H1 (cell line): ENCODE results near the gene EPN2. TPM values are rescaled to one million over a fixed set of nuclear protein-coding genes. Genes with fewer than 3 reads are reported as not detected.

ENCODE experiments used
- CTCF ChIA-PET: fragments of 300-600 bp; sonication (Branson Sonifier 250); formaldehyde crosslinking; loops from one replicate; lab custom pipeline; 2021; ENCODE audit not compliant: partially characterized antibody; lab: Charles Lee
- POLR2A ChIA-PET: fragments of 300-600 bp; sonication (Branson Sonifier 250); formaldehyde crosslinking; loops from one replicate; lab custom pipeline; 2021; ENCODE audit warnings: inconsistent platforms; ENCODE audit not compliant: partially characterized antibody; lab: Charles Lee
- DNase-seq, 2 experiments: peaks; one replicate each; pipeline versions ENCODE4 v3.0.0 to v3.0.0-alpha.2; 2010 to 2022; ENCODE audit warnings: low spot score in 2 of 2, low read depth in 1 of 2, mixed read lengths in 1 of 2
- FAIRE-seq: peaks from 2 replicates; lab custom pipeline; 2011; peaks lifted over from hg19 to GRCh38; lab: Jason Lieb, UNC
- H2AFZ ChIP-seq: 2 replicates; pipeline ENCODE4 v1.8.1; 2012; ENCODE audit warnings: low read length, inconsistent platforms
- H2AK5ac ChIP-seq: 2 replicates; pipeline ENCODE4 v1.6.1; 2013; ENCODE audit warnings: low read depth, low read length
- H2BK120ac ChIP-seq: replicated peaks from 2 replicates; pipeline ENCODE3; 2013; ENCODE audit warnings: low read depth, low read length, inconsistent platforms
- H2BK12ac ChIP-seq: 2 replicates; pipeline ENCODE4 v1.6.1; 2013; ENCODE audit warnings: low read depth, low read length
- H2BK15ac ChIP-seq: 2 replicates; pipeline ENCODE4 v1.6.1; 2013; ENCODE audit warnings: low read length
- H2BK20ac ChIP-seq: 2 replicates; pipeline ENCODE4 v1.6.1; 2013; ENCODE audit warnings: low read length
- H2BK5ac ChIP-seq: 2 replicates; pipeline ENCODE4 v1.6.1; 2013; ENCODE audit warnings: low read depth, low read length
- H3K14ac ChIP-seq: 2 replicates; pipeline ENCODE4 v1.6.1; 2013; ENCODE audit warnings: inconsistent platforms; ENCODE audit not compliant: insufficient read length
- H3K18ac ChIP-seq: 2 replicates; pipeline ENCODE4 v1.6.1; 2013; ENCODE audit warnings: low read length; ENCODE audit errors: extremely low read depth
- H3K23ac ChIP-seq: 2 replicates; pipeline ENCODE4 v1.6.1; 2013; ENCODE audit warnings: inconsistent platforms; ENCODE audit not compliant: insufficient read length
- H3K23me2 ChIP-seq: 2 replicates; pipeline ENCODE4 v1.6.1; 2013; ENCODE audit warnings: low read depth, low read length
- H3K27ac ChIP-seq: 2 replicates; pipeline ENCODE4 v1.6.1; 2011; ENCODE audit warnings: low read depth, low read length, inconsistent platforms
- H3K27me3 ChIP-seq, 4 experiments: replicated peaks in 1 of 4; 1 replicate in 1 of 4; 2 replicates in 3 of 4; pipeline versions ENCODE4 v1.6.1 to v1.8.1; 2011 to 2013; ENCODE audit warnings: low read length in 3 of 4, mild to moderate bottlenecking in 3 of 4, inconsistent platforms in 2 of 4, mixed read lengths in 2 of 4, moderate library complexity in 1 of 4; ENCODE audit not compliant: control insufficient read depth in 3 of 4, insufficient read depth in 3 of 4; ENCODE audit errors: extremely low read depth in 1 of 4
- H3K36me3 ChIP-seq, 4 experiments: 2 replicates each; pipeline versions ENCODE4 v1.6.1 to v1.8.1; 2011 to 2013; ENCODE audit warnings: mild to moderate bottlenecking in 4 of 4, low read length in 3 of 4, moderate library complexity in 2 of 4, control low read depth in 1 of 4, inconsistent platforms in 1 of 4; ENCODE audit not compliant: insufficient read depth in 4 of 4, control insufficient read depth in 2 of 4
- H3K4ac ChIP-seq: replicated peaks from 2 replicates; pipeline ENCODE3; 2013; ENCODE audit warnings: low read length, low read depth, mixed read lengths, inconsistent platforms; ENCODE audit not compliant: insufficient read length
- H3K4me1 ChIP-seq, 4 experiments: replicated peaks in 1 of 4; 1 replicate in 1 of 4; 2 replicates in 3 of 4; pipeline versions ENCODE4 v1.6.1 to v1.8.1; 2011 to 2013; ENCODE audit warnings: low read length in 3 of 4, inconsistent platforms in 2 of 4, mixed read lengths in 1 of 4; ENCODE audit not compliant: insufficient read depth in 4 of 4, control insufficient read depth in 3 of 4
- H3K4me2 ChIP-seq, 2 experiments: 2 replicates each; pipeline versions ENCODE4 v1.6.1 to v1.8.1; 2011 to 2013; ENCODE audit warnings: low read depth in 2 of 2, low read length in 2 of 2, control low read depth in 1 of 2, inconsistent platforms in 1 of 2, mild to moderate bottlenecking in 1 of 2; ENCODE audit not compliant: insufficient read depth in 1 of 2
- H3K4me3 ChIP-seq, 4 experiments: fragments of 200-600, 300-600 bp in 1 of 4; sonication (generic), shearing (Covaris generic), sonication (Bioruptor Twin) in 1 of 4; 2 replicates each; pipeline versions ENCODE4 v1.5.1 to v1.8.1; 2011 to 2016; ENCODE audit warnings: low read length in 4 of 4, low read depth in 3 of 4, control low read depth in 2 of 4, inconsistent platforms in 2 of 4, mild to moderate bottlenecking in 2 of 4, mixed read lengths in 1 of 4, moderate library complexity in 1 of 4; ENCODE audit not compliant: insufficient read depth in 2 of 4; ENCODE audit errors: extremely low read depth in 1 of 4
- H3K56ac ChIP-seq: replicated peaks from 2 replicates; pipeline ENCODE3; 2013; ENCODE audit warnings: low read depth, mild to moderate bottlenecking, mixed read lengths, low read length, inconsistent platforms; ENCODE audit not compliant: insufficient read length
- H3K79me1 ChIP-seq: 2 replicates; pipeline ENCODE4 v1.6.1; 2013; ENCODE audit warnings: low read depth, low read length, control low read depth
- H3K79me2 ChIP-seq, 2 experiments: 2 replicates each; pipeline versions ENCODE4 v1.6.1 to v1.8.1; 2012 to 2013; ENCODE audit warnings: low read length in 2 of 2, mild to moderate bottlenecking in 2 of 2, inconsistent platforms in 1 of 2; ENCODE audit not compliant: insufficient read depth in 2 of 2, control insufficient read depth in 1 of 2
- H3K9ac ChIP-seq, 4 experiments: replicated peaks in 1 of 4; 1 replicate in 1 of 4; 2 replicates in 3 of 4; pipeline versions ENCODE4 v1.6.1 to v1.8.1; 2011 to 2013; ENCODE audit warnings: low read depth in 3 of 4, low read length in 3 of 4, control low read depth in 2 of 4, mild to moderate bottlenecking in 2 of 4, moderate library complexity in 2 of 4, inconsistent platforms in 1 of 4; ENCODE audit errors: extremely low read depth in 1 of 4
- H3K9me3 ChIP-seq, 2 experiments: 2 replicates each; pipeline versions ENCODE4 v1.6.1 to v1.8.1; 2012 to 2013; ENCODE audit warnings: mild to moderate bottlenecking in 2 of 2, moderate library complexity in 2 of 2, control low read depth in 1 of 2, inconsistent platforms in 1 of 2, low read depth in 1 of 2, low read length in 1 of 2, mixed read lengths in 1 of 2; ENCODE audit not compliant: insufficient read depth in 2 of 2
- H4K20me1 ChIP-seq, 2 experiments: replicated peaks in 1 of 2; 2 replicates each; pipeline versions ENCODE3 to v1.8.1; 2011 to 2013; ENCODE audit warnings: inconsistent platforms in 2 of 2, low read length in 2 of 2, mild to moderate bottlenecking in 1 of 2; ENCODE audit not compliant: insufficient read depth in 2 of 2, control insufficient read depth in 1 of 2
- H4K5ac ChIP-seq: 2 replicates; pipeline ENCODE4 v1.6.1; 2013; ENCODE audit warnings: low read length, low read depth, mixed read lengths, inconsistent platforms; ENCODE audit not compliant: insufficient read length
- H4K8ac ChIP-seq: 2 replicates; pipeline ENCODE4 v1.8.0; 2013; ENCODE audit warnings: mild to moderate bottlenecking, moderate library complexity, low read length, inconsistent platforms; ENCODE audit not compliant: insufficient read depth; ENCODE audit errors: extremely low read depth
- H4K91ac ChIP-seq: replicated peaks from 2 replicates; pipeline ENCODE3; 2013; ENCODE audit warnings: low read length, mixed read lengths, inconsistent platforms; ENCODE audit not compliant: insufficient read length
- MAFK ChIP-seq: IDR thresholded peaks from 2 replicates; pipeline ENCODE4 v1.6.1; 2012; ENCODE audit warnings: low read depth, mild to moderate bottlenecking, improper control_type of control experiment, low read length
- RFX5 ChIP-seq: IDR thresholded peaks from 2 replicates; pipeline ENCODE4 v1.6.1; 2011; ENCODE audit warnings: low read depth, low read length, improper control_type of control experiment, borderline replicate concordance
- WGBS, 2 experiments: shearing (Covaris generic) in 1 of 2; methylation state at CpG; one replicate each; pipeline versions ENCODE4 v1.1.6 to v1.1.7; 2013 to 2015; ENCODE audit warnings: low lambda C conversion rate in 2 of 2, mixed read lengths in 2 of 2, inconsistent platforms in 1 of 2, low coverage in 1 of 2, missing lambda C conversion rate in 1 of 2; ENCODE audit not compliant: insufficient replicate concordance in 2 of 2, insufficient coverage in 1 of 2, insufficient read length in 1 of 2; ENCODE audit errors: extremely low coverage in 1 of 2, missing lambda C conversion rate in 1 of 2; 5-methylcytosine and 5-hydroxymethylcytosine counted together
- polyA plus RNA-seq, 7 experiments: library from polyadenylated mRNA; depleted of rRNA in 3 of 7; stranded (reverse) in 5 of 7; unstranded in 2 of 7; fragments of >200 nt in 5 of 7; fragments of 200-250 nt in 2 of 7; gene quantifications; 1 replicate in 5 of 7; 2 replicates in 1 of 7; 4 replicates in 1 of 7; pipeline versions ENCODE4 v1.2.1 to v1.2.3, GENCODE V29; 2011 to 2013; ENCODE audit warnings: missing spikeins in 2 of 7, mixed read lengths in 2 of 7
- total RNA-seq: library from RNA; stranded (reverse); fragmentation: NEBNext Ultra II Directional; extraction: Animal tissue kit (Norgen Biotek cat#: 25700); gene quantifications from 2 replicates; pipeline ENCODE4 v1.2.1, GENCODE V29; 2021

The EPN2 gene
- total and polyA plus RNA-seq, 2 of the 8 experiments (the other 6 are each of a cell fraction or from before 2014, with no cell fraction given): 28.7 to 55.8 TPM

GRCh38 chr17:19329839-19330238 lies 92.7 kb downstream of the EPN2 start:
- Histone ChIP-seq H3K9ac (no peak overlapping the region), H3K4me2 (no peak overlapping the region), H3K36me3 (peaks cover 0 to 4% (median 0%) of the 10 kb centered on the region in 4 experiments; a peak in 2 of 8 replicates), H3K4me1 (peaks cover 0 to 3% (median 0%) of the 10 kb centered on the region in 4 experiments; a peak in 1 of 7 replicates), H4K91ac (no peak overlapping the region), H4K20me1 (no peaks in the 10 kb centered on the region), H3K79me2 (no peaks in the 10 kb centered on the region), H2AK5ac (no peak overlapping the region), H3K4me3 (no peak overlapping the region), H2BK12ac (no peak overlapping the region), H3K18ac (no peak overlapping the region), H4K5ac (no peak overlapping the region), H2AFZ (no peak overlapping the region), H3K56ac (no peak overlapping the region), H3K27ac (no peak overlapping the region), H2BK120ac (no peak overlapping the region), H3K79me1 (no peaks in the 10 kb centered on the region), H3K27me3 (no peaks in the 10 kb centered on the region), H3K14ac (no peak overlapping the region), H2BK15ac (no peak overlapping the region), H4K8ac (no peak overlapping the region), H2BK5ac (no peak overlapping the region), H3K4ac (no peak overlapping the region), H3K9me3 (peaks cover 0 to 6% of the 10 kb centered on the region in 2 experiments; a peak in 1 of 4 replicates), H3K23me2 (no peaks in the 10 kb centered on the region), H2BK20ac (no peak overlapping the region), H3K23ac (no peak overlapping the region)
- ChIA-PET CTCF (interaction anchor here (0.6 to 4.3 kb wide), 6 partner anchors 9 to 463 kb away, joined by 3 to 40 read pairs (median 6); no protein-coding TSS in a partner anchor), POLR2A (interaction anchor here (0.8 to 1.6 kb wide), 3 partner anchors 9 to 12 kb away, joined by 3 to 4 read pairs (median 3); no protein-coding TSS in a partner anchor)
- no peak for TF ChIP-seq MAFK
- no peak for TF ChIP-seq RFX5
- WGBS, 2 experiments: 94% methylated on average over 2 of the region's 2 CpGs; no CpG with 5 or more reads in 1 of the 2 experiments
- FAIRE-seq (no peak), DNase-seq (no peak)
